ENCODE data around the gene NOL4. TPM values are rescaled to one million over a fixed set of nuclear protein-coding genes. Genes with fewer than 3 reads are reported as not detected.

The NOL4 gene
- total and polyA plus RNA-seq, 2 of the 8 experiments (the other 6 are each of a cell fraction or from before 2014, with no cell fraction given) = 0.18 to 2.6 TPM

DNA sequence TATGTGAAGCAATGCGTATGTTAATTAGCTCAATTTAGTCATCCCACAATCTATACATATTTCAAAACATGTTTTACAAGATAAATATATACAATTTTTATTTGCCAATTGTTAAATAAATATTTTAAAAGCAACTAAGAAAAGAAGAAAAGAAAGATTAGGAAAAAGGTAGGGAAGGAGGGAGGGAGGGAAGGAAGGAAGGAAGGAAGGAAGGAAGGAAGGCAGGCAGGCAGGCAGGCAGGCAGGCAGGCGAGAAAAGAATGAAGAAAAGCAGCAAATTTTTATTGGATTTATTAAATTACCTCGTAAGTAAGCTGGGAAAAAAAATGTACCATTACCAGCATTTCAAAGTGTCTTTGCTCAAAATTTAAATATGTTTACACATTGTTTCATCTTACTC lies 30.5 kb downstream of the NOL4 start (continued):
- TF ChIP-seq HDAC2 (IDR thresholded peaks at IDR 0.05; ENCODE audit: borderline replicate concordance in 1 of 2, low read depth in 2 of 2, low read length in 2 of 2) (no peak), CEBPB (IDR thresholded peaks at IDR 0.05; ENCODE audit: low read depth, low read length) (no peak), CTBP2 (IDR thresholded peaks at IDR 0.05; ENCODE audit: borderline replicate concordance, insufficient read depth, insufficient read length, low read length) (no peak)
